Ascending aorta (tissue), 2 donors: ENCODE data around the gene TRPT1. TPM values are rescaled to one million over a fixed set of nuclear protein-coding genes. Genes with fewer than 3 reads are reported as not detected.

ENCODE experiments used
- DNase-seq, 2 donors: peaks; one replicate each; pipeline ENCODE4 v3.0.0-alpha.2; 2019; ENCODE audit warnings: low spot score in 2 of 2
- H3K27ac ChIP-seq, 2 donors: fragments of 200-600 bp; sonication (generic); one replicate each; pipeline ENCODE4 v1.5.1; 2016 to 2017; ENCODE audit warnings: mild to moderate bottlenecking in 1 of 2
- H3K27me3 ChIP-seq: fragments of 200-600 bp; sonication (generic); one replicate; pipeline ENCODE4 v1.5.1; 2017
- H3K36me3 ChIP-seq, 2 donors: fragments of 200-600 bp; sonication (generic); one replicate each; pipeline ENCODE4 v1.5.1; 2016
- H3K4me1 ChIP-seq, 2 donors: fragments of 200-600 bp; sonication (generic); one replicate each; pipeline ENCODE4 v1.5.1; 2016 to 2017; ENCODE audit warnings: mild to moderate bottlenecking in 1 of 2
- H3K4me3 ChIP-seq, 2 donors: fragments of 200-600 bp; sonication (generic); one replicate each; pipeline ENCODE4 v1.5.1; 2016 to 2017; ENCODE audit warnings: mild to moderate bottlenecking in 1 of 2
- H3K9me3 ChIP-seq, 2 donors: fragments of 200-600 bp; sonication (generic); one replicate each; pipeline ENCODE4 v1.5.1; 2016
- CTCF ChIP-seq, 3 experiments: fragments of 200-600 bp in 2 of 3; fragments of 450-650 bp in 1 of 3; sonication (generic) in 2 of 3; IDR thresholded peaks; one replicate each; pipeline ENCODE4 v1.5.1; 2016 to 2019; ENCODE audit warnings: antibody characterized with exemption in 3 of 3, mild to moderate bottlenecking in 1 of 3, moderate library complexity in 1 of 3
- intact Hi-C: fragments of 100-400 bp; cut with DNase I; formaldehyde crosslinking; loops from one replicate; pipeline ENCODE4 v1.15.1; 2023
- total RNA-seq: library from RNA; depleted of rRNA; stranded (reverse); fragments of >200 nt; gene quantifications from one replicate; pipeline ENCODE4 v1.1.0, GENCODE V29; 2016

Gene TRPT1
- total RNA-seq, 1 donor from 2014 or later = 224 TPM

GRCh38 chr11:64254326-64254725, 28.3 kb upstream of the TRPT1 start:
- no peak overlapping the region for H3K4me3 ChIP-seq
- H3K9me3 ChIP-seq = no peaks in the 10 kb centered on the region
- H3K4me1 ChIP-seq = peaks cover 7 to 25% of the 10 kb centered on the region in 2 donors
- no peak for TF ChIP-seq CTCF (IDR thresholded peaks at IDR 0.05)
- H3K27me3 ChIP-seq = no peaks in the 10 kb centered on the region
- H3K27ac ChIP-seq = peak overlapping the region; percentile 34 to 45
- peaks cover 41 to 48% of the 10 kb centered on the region in 2 donors for H3K36me3 ChIP-seq
- intact Hi-C loops = no loop called here
- DNase-seq = no peak

GRCh38 chr11:64253481-64253880, 27.5 kb upstream of the TRPT1 start:
- Histone ChIP-seq H3K27me3 (no peaks in the 10 kb centered on the region), H3K4me1 (peaks cover 7 to 25% of the 10 kb centered on the region in 2 donors), H3K4me3 (peak overlapping the region in 1 of 2 donors; percentile 74), H3K36me3 (peaks cover 33 to 39% of the 10 kb centered on the region in 2 donors), H3K9me3 (no peaks in the 10 kb centered on the region), H3K27ac (peak overlapping the region; percentile 45 to 53)
- no peak for TF ChIP-seq CTCF (IDR thresholded peaks at IDR 0.05)
- intact Hi-C loops = no loop called here
- no peak for DNase-seq

GRCh38 chr11:64253043-64253442, 27.1 kb upstream of the TRPT1 start:
- H3K4me3 ChIP-seq = peak overlapping the region; percentile 74 to 86

GRCh38 chr11:64252003-64252872, 26.3 kb upstream of the TRPT1 start:
- intact Hi-C loops = no loop called here
- Histone ChIP-seq H3K27me3 (no peaks in the 10 kb centered on the region), H3K9me3 (no peaks in the 10 kb centered on the region), H3K27ac (peak overlapping the region; percentile 53 to 68), H3K4me3 (peak overlapping the region; percentile 74 to 86), H3K36me3 (peaks cover 26 to 30% of the 10 kb centered on the region in 2 donors), H3K4me1 (peaks cover 12 to 29% of the 10 kb centered on the region in 2 donors)
- peak in 2 of 3 experiments; percentile 26 to 40 for TF ChIP-seq CTCF (IDR thresholded peaks at IDR 0.05)
- no peak for DNase-seq

More at GRCh38 chr11:64253043-64253442, 27.1 kb upstream of the TRPT1 start:
- Histone ChIP-seq H3K4me1 (peaks cover 7 to 25% of the 10 kb centered on the region in 2 donors), H3K36me3 (peaks cover 29 to 35% of the 10 kb centered on the region in 2 donors), H3K27ac (peak overlapping the region; percentile 53 to 68), H3K9me3 (no peaks in the 10 kb centered on the region), H3K27me3 (no peaks in the 10 kb centered on the region)
- no peak for DNase-seq
- intact Hi-C loops = no loop called here
- TF ChIP-seq CTCF (IDR thresholded peaks at IDR 0.05) = no peak

DNA sequence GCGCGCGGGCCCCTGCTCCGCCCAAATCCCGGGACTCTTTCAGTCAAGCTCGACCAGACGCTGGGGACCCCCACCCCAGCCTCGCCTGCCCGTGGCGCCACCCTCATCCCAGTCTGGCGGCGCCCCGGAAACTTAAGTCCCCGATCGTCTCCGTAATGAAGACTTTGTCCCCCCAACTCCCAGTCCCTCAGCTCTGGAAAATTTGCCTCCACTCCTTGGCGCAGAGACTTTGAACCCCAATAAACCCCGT, 25.7 kb upstream of the TRPT1 start:
- Histone ChIP-seq H3K4me3 (peak overlapping the region; percentile 74 to 86), H3K4me1 (peaks cover 15 to 29% of the 10 kb centered on the region in 2 donors), H3K27ac (peak overlapping the region; percentile 53 to 68), H3K27me3 (no peaks in the 10 kb centered on the region), H3K9me3 (no peaks in the 10 kb centered on the region), H3K36me3 (peaks cover 22 to 24% of the 10 kb centered on the region in 2 donors)
- intact Hi-C loops = loop anchor here (1.0 kb wide), 2 partner anchors 18 to 53 kb away; no protein-coding TSS in a partner anchor
- no peak for TF ChIP-seq CTCF (IDR thresholded peaks at IDR 0.05)
- no peak for DNase-seq
